NCI-H446 (cell line): ENCODE data around the gene RNGTT.
A peak's percentile ranks its signal among the peaks of the same experiment; 100 is the strongest.

Experiments
- DNase-seq, 2 experiments: peaks; one replicate each; lab custom pipeline; 2025; lab: John Stamatoyannopoulos, UW

Gene RNGTT

GRCh38 chr6:88655586-88655985 is 307.8 kb downstream of the RNGTT start:
- no peak for DNase-seq

GRCh38 chr6:88653936-88654335 is 309.5 kb downstream of the RNGTT start:
- no peak for DNase-seq

GRCh38 chr6:88651400-88651799 is 312.0 kb downstream of the RNGTT start:
- DNase-seq: no peak

GRCh38 chr6:88650979-88651378 is 312.4 kb downstream of the RNGTT start:
- DNase-seq: no peak

GRCh38 chr6:88650029-88650619 is 313.3 kb downstream of the RNGTT start:
- DNase-seq: no peak

GRCh38 chr6:88641178-88641903 is 322.1 kb downstream of the RNGTT start:
- no peak for DNase-seq

- no peak for DNase-seq
Measured at GRCh38 chr6:88637761-88638545, 325.5 kb downstream of the RNGTT start.

GRCh38 chr6:88636871-88637270 is 326.5 kb downstream of the RNGTT start:
- peak in 1 of 2 experiments; percentile 41 for DNase-seq

- DNase-seq: no peak
Measured at GRCh38 chr6:88633782-88634181, 329.6 kb downstream of the RNGTT start.

- DNase-seq: no peak
Measured at GRCh38 chr6:88631830-88632229, 331.6 kb downstream of the RNGTT start.

- DNase-seq: no peak
Measured at GRCh38 chr6:88629838-88630494, 333.5 kb downstream of the RNGTT start.

GRCh38 chr6:88626460-88626859 is 337.0 kb downstream of the RNGTT start:
- no peak for DNase-seq

GRCh38 chr6:88623531-88623930 is 339.9 kb downstream of the RNGTT start:
- DNase-seq: no peak

GRCh38 chr6:88619951-88620350 is 343.5 kb downstream of the RNGTT start:
- DNase-seq: no peak

- DNase-seq: no peak
Measured at GRCh38 chr6:88616380-88616779, 347.0 kb downstream of the RNGTT start.

- no peak for DNase-seq
Measured at GRCh38 chr6:88614316-88614877, 349.0 kb downstream of the RNGTT start.

- DNase-seq: no peak
Measured at GRCh38 chr6:88612631-88613030, 350.8 kb downstream of the RNGTT start.

- DNase-seq: no peak
Measured at GRCh38 chr6:88611721-88612120, 351.7 kb downstream of the RNGTT start.

- peak in 1 of 2 experiments; percentile 26 for DNase-seq
Measured at GRCh38 chr6:88609983-88610382, 353.4 kb downstream of the RNGTT start.

GRCh38 chr6:88605271-88605670 is 358.1 kb downstream of the RNGTT start:
- DNase-seq: no peak

GRCh38 chr6:88599571-88599970 is 363.8 kb downstream of the RNGTT start:
- DNase-seq: no peak

GRCh38 chr6:88596801-88597200 is 366.6 kb downstream of the RNGTT start:
- no peak for DNase-seq
